IMR-90 (cell line): Measurements from ENCODE around the gene KDM5A. TPM values are rescaled to one million over a fixed set of nuclear protein-coding genes. Genes with fewer than 3 reads are reported as not detected.

Experiments
- ATAC-seq: fragments of 200-7000 bp; cut with Tn5 transposase; 2 replicates; pipeline ENCODE4 v1.9.1; 2020; ENCODE audit warnings: low read depth, mild to moderate bottlenecking, moderate library complexity
- BruUV-seq: library from RNA; stranded (reverse); fragments of 400-500 nt; replicated peaks from 2 replicates; lab custom pipeline; 2021; lab: Mats Ljungman, UMichigan
- CTCF ChIA-PET: fragments of 300-600 bp; formaldehyde crosslinking; extraction: SDS; loops from one replicate; lab custom pipeline; 2021; ENCODE audit warnings: antibody characterized with exemption; lab: Yijun Ruan, JAX
- POLR2A ChIA-PET: fragments of 300-600 bp; sonication (Branson Sonifier 250); formaldehyde crosslinking; loops from one replicate; lab custom pipeline; 2022; ENCODE audit warnings: antibody characterized with exemption; ENCODE audit not compliant: unreplicated experiment; lab: Charles Lee
- DNase-seq: peaks from one replicate; pipeline ENCODE4 v3.0.0; 2013
- H2AFZ ChIP-seq: replicated peaks from 2 replicates; pipeline ENCODE3; 2013; ENCODE audit warnings: low read length, mild to moderate bottlenecking; ENCODE audit not compliant: poor library complexity
- H2AK5ac ChIP-seq: 2 replicates; pipeline ENCODE4 v1.6.1; 2013; ENCODE audit warnings: low read depth, low read length, inconsistent platforms
- H2AK9ac ChIP-seq: replicated peaks from 2 replicates; pipeline ENCODE3; 2013; ENCODE audit warnings: mild to moderate bottlenecking, low read depth, low read length, moderate library complexity; ENCODE audit not compliant: poor library complexity
- H2BK120ac ChIP-seq: 2 replicates; pipeline ENCODE4 v1.6.1; 2013; ENCODE audit warnings: low read depth, low read length, inconsistent platforms
- H2BK15ac ChIP-seq: 3 replicates; pipeline ENCODE4 v1.6.1; 2013; ENCODE audit warnings: low read depth, low read length, inconsistent platforms
- H2BK20ac ChIP-seq: 2 replicates; pipeline ENCODE4 v1.6.1; 2013; ENCODE audit warnings: low read depth, mild to moderate bottlenecking, inconsistent platforms, low read length, moderate library complexity
- H2BK5ac ChIP-seq: 2 replicates; pipeline ENCODE4 v1.6.1; 2013; ENCODE audit warnings: mild to moderate bottlenecking, low read depth, low read length, inconsistent platforms; ENCODE audit not compliant: poor library complexity, severe bottlenecking
- H3K14ac ChIP-seq: replicated peaks from 2 replicates; pipeline ENCODE4 v1.6.1; 2013; ENCODE audit warnings: low read depth, low read length, inconsistent platforms
- H3K18ac ChIP-seq: 2 replicates; pipeline ENCODE4 v1.6.1; 2013; ENCODE audit warnings: low read depth, low read length, control low read depth
- H3K23ac ChIP-seq: 2 replicates; pipeline ENCODE4 v1.6.1; 2013; ENCODE audit warnings: low read depth, low read length, inconsistent platforms
- H3K27ac ChIP-seq: 2 replicates; pipeline ENCODE4 v1.5.1; 2013; ENCODE audit warnings: mild to moderate bottlenecking, control low read depth, low read length; ENCODE audit not compliant: insufficient read depth
- H3K27me3 ChIP-seq: 2 replicates; pipeline ENCODE4 v1.6.1; 2013; ENCODE audit warnings: low read length; ENCODE audit not compliant: control insufficient read depth, insufficient read depth
- H3K36me3 ChIP-seq: 2 replicates; pipeline ENCODE4 v1.6.1; 2013; ENCODE audit warnings: low read length, mixed read lengths; ENCODE audit not compliant: control insufficient read depth, insufficient read depth
- H3K4ac ChIP-seq: 2 replicates; pipeline ENCODE4 v1.6.1; 2013; ENCODE audit warnings: low read depth, low read length, inconsistent platforms
- H3K4me1 ChIP-seq: 2 replicates; pipeline ENCODE4 v1.6.1; 2013; ENCODE audit warnings: low read length, mixed read lengths; ENCODE audit not compliant: control insufficient read depth, insufficient read depth
- H3K4me2 ChIP-seq: 2 replicates; pipeline ENCODE4 v1.6.1; 2013; ENCODE audit warnings: low read depth, mild to moderate bottlenecking, control low read depth, low read length, moderate library complexity
- H3K4me3 ChIP-seq: 2 replicates; pipeline ENCODE4 v1.5.1; 2013; ENCODE audit warnings: low read depth, mild to moderate bottlenecking, control low read depth, low read length, moderate library complexity; ENCODE audit not compliant: insufficient read depth
- H3K56ac ChIP-seq: 2 replicates; pipeline ENCODE4 v1.6.1; 2013; ENCODE audit warnings: low read length, inconsistent platforms; ENCODE audit not compliant: insufficient read depth; ENCODE audit errors: extremely low read depth
- H3K79me1 ChIP-seq, 2 experiments: 2 replicates each; pipeline ENCODE4 v1.6.1; 2013; ENCODE audit warnings: low read length in 2 of 2, inconsistent platforms in 1 of 2, low read depth in 1 of 2
- H3K9ac ChIP-seq: 2 replicates; pipeline ENCODE4 v1.6.1; 2013; ENCODE audit warnings: low read depth, low read length, control low read depth
- H3K9me1 ChIP-seq: 2 replicates; pipeline ENCODE4 v1.6.1; 2013; ENCODE audit warnings: low read length, inconsistent platforms; ENCODE audit not compliant: insufficient read depth
- H3K9me3 ChIP-seq: 2 replicates; pipeline ENCODE4 v1.6.1; 2013; ENCODE audit warnings: low read length; ENCODE audit not compliant: control insufficient read depth, insufficient read depth
- H4K20me1 ChIP-seq: 2 replicates; pipeline ENCODE4 v1.6.1; 2013; ENCODE audit warnings: low read length, inconsistent platforms; ENCODE audit not compliant: insufficient read depth
- H4K5ac ChIP-seq: 2 replicates; pipeline ENCODE4 v1.6.1; 2013; ENCODE audit warnings: mild to moderate bottlenecking, low read depth, low read length, control low read depth
- H4K8ac ChIP-seq, 2 experiments: 2 replicates each; pipeline ENCODE4 v1.6.1; 2013; ENCODE audit warnings: low read depth in 2 of 2, low read length in 2 of 2, control low read depth in 1 of 2, inconsistent platforms in 1 of 2
- H4K91ac ChIP-seq: 2 replicates; pipeline ENCODE4 v1.6.1; 2013; ENCODE audit warnings: low read depth, low read length, inconsistent platforms; ENCODE audit not compliant: insufficient read depth
- BHLHE40 ChIP-seq: fragments of 150-350 bp; IDR thresholded peaks from 2 replicates; pipeline ENCODE4 v1.6.1; 2016; ENCODE audit warnings: mild to moderate bottlenecking, low read depth, low read length
- CEBPB ChIP-seq: IDR thresholded peaks from 2 replicates; pipeline ENCODE4 v1.6.1; 2012; ENCODE audit warnings: low read depth, low read length, improper control_type of control experiment
- FOS ChIP-seq: fragments of 150-350 bp; IDR thresholded peaks from 2 replicates; pipeline ENCODE4 v1.6.1; 2016; ENCODE audit warnings: low read depth, low read length
- MAFK ChIP-seq: IDR thresholded peaks from 2 replicates; pipeline ENCODE4 v1.6.1; 2012; ENCODE audit warnings: low read depth, low read length, improper control_type of control experiment
- MAZ ChIP-seq: IDR thresholded peaks from 2 replicates; pipeline ENCODE4 v1.6.1; 2012; ENCODE audit warnings: low read depth, mild to moderate bottlenecking, low read length, improper control_type of control experiment, moderate library complexity, borderline replicate concordance
- MXI1 ChIP-seq: IDR thresholded peaks from 2 replicates; pipeline ENCODE4 v1.6.1; 2012; ENCODE audit warnings: low read depth, mild to moderate bottlenecking, low read length, moderate library complexity, borderline replicate concordance
- NFE2L2 ChIP-seq: fragments of 150-350 bp; IDR thresholded peaks from 2 replicates; pipeline ENCODE4 v1.6.1; 2016; ENCODE audit warnings: low read depth, mild to moderate bottlenecking, low read length
- POLR2A ChIP-seq: IDR thresholded peaks from 2 replicates; pipeline ENCODE4 v1.6.1; 2012; ENCODE audit warnings: mild to moderate bottlenecking, low read depth, low read length
- RAD21 ChIP-seq: IDR thresholded peaks from 2 replicates; pipeline ENCODE4 v1.6.1; 2012; ENCODE audit warnings: low read length, improper control_type of control experiment
- SMC3 ChIP-seq: fragments of 150-350 bp; IDR thresholded peaks from 2 replicates; pipeline ENCODE4 v1.6.1; 2016; ENCODE audit warnings: low read depth, mild to moderate bottlenecking, antibody characterized with exemption, low read length, moderate library complexity
- WGBS, 2 experiments: methylation state at CpG; one replicate each; pipeline versions ENCODE4 v1.1.5 to v1.1.7; 2013; ENCODE audit warnings: missing lambda C conversion rate in 2 of 2; ENCODE audit not compliant: insufficient read length in 1 of 2; ENCODE audit errors: extremely low coverage in 2 of 2; 5-methylcytosine and 5-hydroxymethylcytosine counted together
- dilution Hi-C: fragments of 300-500 bp; cut with HindIII; formaldehyde crosslinking; loops from one replicate; pipeline ENCODE4 v1.14.3; 2018; ENCODE audit warnings: low sequenced_read_pairs; ENCODE audit not compliant: unreplicated experiment
- in situ Hi-C: fragments of 300-500 bp; cut with MboI; formaldehyde crosslinking; loops from 3 replicates; pipeline ENCODE4 v1.14.3; 2019; ENCODE audit warnings: low sequenced_read_pairs, inconsistent platforms, mixed read lengths
- intact Hi-C: fragments of 100-400 bp; cut with micrococcal nuclease; formaldehyde crosslinking; loops from 2 replicates; pipeline ENCODE4 v1.10.0; 2022
- polyA plus RNA-seq, 3 experiments: library from polyadenylated mRNA; depleted of rRNA; stranded (reverse); fragments of >200 nt; gene quantifications; 2 replicates each; pipeline ENCODE4 v1.2.3, GENCODE V29; 2012; ENCODE audit warnings: low replicate concordance in 1 of 3
- total RNA-seq: library from RNA; depleted of rRNA; stranded (reverse); fragments of >200 nt; gene quantifications from 2 replicates; pipeline ENCODE4 v1.2.3, GENCODE V29; 2012
- TF ChIP-seq, protein P1 (sequence below): conservative IDR thresholded peaks from 2 replicates; pipeline ENCODE4 v1.5.1; 2012; ENCODE audit warnings: mild to moderate bottlenecking, low read depth, low read length, improper control_type of control experiment
- TF ChIP-seq, protein P2 (sequence below): fragments of 150-350 bp; IDR thresholded peaks from 2 replicates; pipeline ENCODE4 v1.6.1; 2017; ENCODE audit warnings: mild to moderate bottlenecking, antibody characterized with exemption, low read length, low read depth

Gene KDM5A
- total and polyA plus RNA-seq, 2 of the 4 experiments (the other 2 are of a cell fraction) = 7.9 to 95.9 TPM

DNA sequence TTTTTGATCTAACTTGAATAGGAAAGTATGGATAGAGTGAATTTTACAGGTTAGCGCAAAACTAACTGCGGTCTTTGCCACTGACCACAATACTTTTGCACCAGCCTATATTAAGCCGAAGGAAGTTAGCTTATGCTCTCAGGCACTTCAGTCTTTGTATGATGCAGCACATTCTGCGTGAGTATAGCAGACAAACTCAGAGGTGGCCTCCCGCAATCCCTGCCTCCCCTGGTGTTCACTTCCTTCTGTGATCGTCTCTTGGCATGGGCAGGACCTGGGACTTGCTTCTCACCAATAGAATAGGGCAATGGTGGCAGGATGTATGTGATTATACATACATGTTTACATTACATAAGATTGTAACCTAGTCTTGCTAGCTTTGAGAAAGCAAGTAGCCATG lies 116.2 kb downstream of the KDM5A start:
- no peak for ATAC-seq
- H3K4me2 ChIP-seq = no peak overlapping the region
- no peak overlapping the region for H3K4me3 ChIP-seq
- no peak for DNase-seq
- no peak overlapping the region for H2AFZ ChIP-seq
- intact Hi-C loops (no loop called here), in situ Hi-C loops (no loop called here), dilution Hi-C loops (no loop called here)
- POLR2A ChIA-PET = no interaction called here
- H4K5ac ChIP-seq = no peak overlapping the region
- no peak overlapping the region for H2BK120ac ChIP-seq
- no peak overlapping the region for H3K27ac ChIP-seq
- TF ChIP-seq MAZ (no peak), BHLHE40 (no peak), POLR2A (no peak), CEBPB (no peak), NFE2L2 (no peak), MXI1 (no peak), RAD21 (no peak), MAFK (no peak), FOS (no peak), SMC3 (no peak)
- TF ChIP-seq, protein P1, sequence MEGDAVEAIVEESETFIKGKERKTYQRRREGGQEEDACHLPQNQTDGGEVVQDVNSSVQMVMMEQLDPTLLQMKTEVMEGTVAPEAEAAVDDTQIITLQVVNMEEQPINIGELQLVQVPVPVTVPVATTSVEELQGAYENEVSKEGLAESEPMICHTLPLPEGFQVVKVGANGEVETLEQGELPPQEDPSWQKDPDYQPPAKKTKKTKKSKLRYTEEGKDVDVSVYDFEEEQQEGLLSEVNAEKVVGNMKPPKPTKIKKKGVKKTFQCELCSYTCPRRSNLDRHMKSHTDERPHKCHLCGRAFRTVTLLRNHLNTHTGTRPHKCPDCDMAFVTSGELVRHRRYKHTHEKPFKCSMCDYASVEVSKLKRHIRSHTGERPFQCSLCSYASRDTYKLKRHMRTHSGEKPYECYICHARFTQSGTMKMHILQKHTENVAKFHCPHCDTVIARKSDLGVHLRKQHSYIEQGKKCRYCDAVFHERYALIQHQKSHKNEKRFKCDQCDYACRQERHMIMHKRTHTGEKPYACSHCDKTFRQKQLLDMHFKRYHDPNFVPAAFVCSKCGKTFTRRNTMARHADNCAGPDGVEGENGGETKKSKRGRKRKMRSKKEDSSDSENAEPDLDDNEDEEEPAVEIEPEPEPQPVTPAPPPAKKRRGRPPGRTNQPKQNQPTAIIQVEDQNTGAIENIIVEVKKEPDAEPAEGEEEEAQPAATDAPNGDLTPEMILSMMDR = no peak
- TF ChIP-seq, protein P2, sequence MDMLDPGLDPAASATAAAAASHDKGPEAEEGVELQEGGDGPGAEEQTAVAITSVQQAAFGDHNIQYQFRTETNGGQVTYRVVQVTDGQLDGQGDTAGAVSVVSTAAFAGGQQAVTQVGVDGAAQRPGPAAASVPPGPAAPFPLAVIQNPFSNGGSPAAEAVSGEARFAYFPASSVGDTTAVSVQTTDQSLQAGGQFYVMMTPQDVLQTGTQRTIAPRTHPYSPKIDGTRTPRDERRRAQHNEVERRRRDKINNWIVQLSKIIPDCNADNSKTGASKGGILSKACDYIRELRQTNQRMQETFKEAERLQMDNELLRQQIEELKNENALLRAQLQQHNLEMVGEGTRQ = no peak
- H3K4me1 ChIP-seq = peaks cover 5% of the 10 kb centered on the region
- no peak overlapping the region for H2BK20ac ChIP-seq
- H2BK5ac ChIP-seq = no peak overlapping the region
- no peak overlapping the region for H3K14ac ChIP-seq
- no peaks in the 10 kb centered on the region for H4K20me1 ChIP-seq
- WGBS, 2 experiments = 100% methylated on average over 2 of the region's 6 CpGs; no CpG with 5 or more reads in 1 of the 2 experiments
- H3K23ac ChIP-seq = no peak overlapping the region
- H3K79me1 ChIP-seq = no peaks in the 10 kb centered on the region
- H3K27me3 ChIP-seq = peaks cover 8% of the 10 kb centered on the region
- H3K36me3 ChIP-seq = no peaks in the 10 kb centered on the region
- CTCF ChIA-PET = no interaction called here
- H3K9me1 ChIP-seq = peaks cover 6% of the 10 kb centered on the region; the same call in 1 of the 2 replicates
- no peak overlapping the region for H3K18ac ChIP-seq
- no peak overlapping the region for H3K56ac ChIP-seq
- peak overlapping the region; percentile 25 for H2AK9ac ChIP-seq
- no peak overlapping the region for H2BK15ac ChIP-seq
- H2AK5ac ChIP-seq = no peak overlapping the region
- no peaks in the 10 kb centered on the region for H3K9me3 ChIP-seq
- no peak overlapping the region for H4K91ac ChIP-seq
- H3K9ac ChIP-seq = no peak overlapping the region
- H4K8ac ChIP-seq = no peak overlapping the region
- no peak overlapping the region for H3K4ac ChIP-seq
- BruUV-seq = no TSS peak
